GM19240 (cell line): Measurements from ENCODE around the gene PMFBP1.

Experiments
- DNase-seq: peaks from one replicate; pipeline ENCODE4 v3.0.0; 2011; ENCODE audit warnings: low spot score; ENCODE audit not compliant: insufficient read length

Gene PMFBP1

GRCh38 chr16:72187551-72187950, 15.6 kb upstream of the PMFBP1 start:
- no peak for DNase-seq

- DNase-seq: no peak
These were observed 11.0 kb upstream of the PMFBP1 start for GRCh38 chr16:72182976-72183375.

- DNase-seq: no peak
These were observed 7.4 kb upstream of the PMFBP1 start for GRCh38 chr16:72179204-72179970.

GRCh38 chr16:72174726-72175125, 2.8 kb upstream of the PMFBP1 start:
- no peak for DNase-seq

GRCh38 chr16:72173997-72174396, 2.0 kb upstream of the PMFBP1 start:
- no peak for DNase-seq

GRCh38 chr16:72171236-72171635, 719 bp downstream of the PMFBP1 start:
- no peak for DNase-seq

GRCh38 chr16:72169708-72170107, 2.2 kb downstream of the PMFBP1 start:
- no peak for DNase-seq

- DNase-seq: no peak
These were observed 3.6 kb downstream of the PMFBP1 start for GRCh38 chr16:72168365-72168764.

- DNase-seq: no peak
These were observed 4.9 kb downstream of the PMFBP1 start for GRCh38 chr16:72166954-72167561.

- no peak for DNase-seq
These were observed 5.8 kb downstream of the PMFBP1 start for GRCh38 chr16:72166151-72166550.

GRCh38 chr16:72164691-72165090, 7.3 kb downstream of the PMFBP1 start:
- no peak for DNase-seq

- DNase-seq: no peak
These were observed 9.8 kb downstream of the PMFBP1 start for GRCh38 chr16:72162105-72162692.

- no peak for DNase-seq
These were observed 12.2 kb downstream of the PMFBP1 start for GRCh38 chr16:72159801-72160200.

- no peak for DNase-seq
These were observed 12.6 kb downstream of the PMFBP1 start for GRCh38 chr16:72159386-72159785.

- DNase-seq: no peak
These were observed 22.1 kb downstream of the PMFBP1 start for GRCh38 chr16:72149676-72150464.

- no peak for DNase-seq
These were observed 29.5 kb downstream of the PMFBP1 start for GRCh38 chr16:72142476-72142875.

- no peak for DNase-seq
These were observed 32.0 kb downstream of the PMFBP1 start for GRCh38 chr16:72139908-72140307.

GRCh38 chr16:72138064-72138572, 33.8 kb downstream of the PMFBP1 start:
- DNase-seq: no peak

GRCh38 chr16:72137380-72138063, 34.4 kb downstream of the PMFBP1 start:
- no peak for DNase-seq

- no peak for DNase-seq
These were observed 37.4 kb downstream of the PMFBP1 start for GRCh38 chr16:72134507-72134906.

- no peak for DNase-seq
These were observed 39.2 kb downstream of the PMFBP1 start for GRCh38 chr16:72132726-72133125.
